Measurements from ENCODE around the gene TSPAN9. TPM values are rescaled to one million over a fixed set of nuclear protein-coding genes. Genes with fewer than 3 reads are reported as not detected.

TSPAN9 gene
- total RNA-seq, 1 experiment from 2014 or later, result 13.4 TPM

DNA sequence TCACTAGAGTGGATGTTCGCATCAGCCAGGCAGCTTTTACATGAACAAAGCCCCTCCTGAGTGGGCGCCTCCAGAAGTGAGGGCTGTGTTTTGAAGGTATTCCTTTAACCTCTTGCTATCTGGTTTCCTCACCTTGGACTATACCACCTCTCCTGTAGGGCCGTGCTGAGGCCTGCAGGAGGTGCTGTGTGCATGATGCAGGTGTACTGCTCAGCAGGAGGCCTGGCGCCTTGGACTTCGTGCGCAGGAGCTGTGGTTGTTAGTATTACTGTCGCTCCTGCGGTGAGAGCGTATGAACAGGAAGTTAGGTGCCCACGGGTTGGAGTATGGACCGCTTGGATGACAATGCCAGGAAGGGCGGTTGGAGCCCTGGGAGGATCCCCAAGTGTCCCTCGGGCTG is 130.7 kb downstream of the TSPAN9 start:
- POLR2A ChIA-PET, result no interaction called here
- CTCF ChIA-PET, result interaction anchor here (0.5 to 2.9 kb wide), 10 partner anchors 10 to 437 kb away, joined by 3 to 18 read pairs (median 3); no protein-coding TSS in a partner anchor
- no peak overlapping the region for H3K27ac Mint-ChIP-seq (ENCODE audit: low read depth, unreplicated experiment)
- no peaks in the 10 kb centered on the region for H3K27me3 Mint-ChIP-seq (ENCODE audit: insufficient read depth, unreplicated experiment)
- DNase-seq (ENCODE audit: unreplicated experiment), result peak; percentile 31
- peaks cover 6% of the 10 kb centered on the region for H3K36me3 Mint-ChIP-seq (ENCODE audit: insufficient read depth, unreplicated experiment)
- TF ChIP-seq, protein P1, sequence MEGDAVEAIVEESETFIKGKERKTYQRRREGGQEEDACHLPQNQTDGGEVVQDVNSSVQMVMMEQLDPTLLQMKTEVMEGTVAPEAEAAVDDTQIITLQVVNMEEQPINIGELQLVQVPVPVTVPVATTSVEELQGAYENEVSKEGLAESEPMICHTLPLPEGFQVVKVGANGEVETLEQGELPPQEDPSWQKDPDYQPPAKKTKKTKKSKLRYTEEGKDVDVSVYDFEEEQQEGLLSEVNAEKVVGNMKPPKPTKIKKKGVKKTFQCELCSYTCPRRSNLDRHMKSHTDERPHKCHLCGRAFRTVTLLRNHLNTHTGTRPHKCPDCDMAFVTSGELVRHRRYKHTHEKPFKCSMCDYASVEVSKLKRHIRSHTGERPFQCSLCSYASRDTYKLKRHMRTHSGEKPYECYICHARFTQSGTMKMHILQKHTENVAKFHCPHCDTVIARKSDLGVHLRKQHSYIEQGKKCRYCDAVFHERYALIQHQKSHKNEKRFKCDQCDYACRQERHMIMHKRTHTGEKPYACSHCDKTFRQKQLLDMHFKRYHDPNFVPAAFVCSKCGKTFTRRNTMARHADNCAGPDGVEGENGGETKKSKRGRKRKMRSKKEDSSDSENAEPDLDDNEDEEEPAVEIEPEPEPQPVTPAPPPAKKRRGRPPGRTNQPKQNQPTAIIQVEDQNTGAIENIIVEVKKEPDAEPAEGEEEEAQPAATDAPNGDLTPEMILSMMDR (IDR thresholded peaks at IDR 0.05; ENCODE audit: unreplicated experiment), result peak; percentile 22
- intact Hi-C loops (cut with micrococcal nuclease), result no loop called here
- H3K9me3 Mint-ChIP-seq (ENCODE audit: unreplicated experiment), result no peaks in the 10 kb centered on the region
- no TSS peak for BruUV-seq (replicated peaks)
- no peak overlapping the region for H3K4me3 Mint-ChIP-seq (ENCODE audit: unreplicated experiment)
- peaks cover 9% of the 10 kb centered on the region for H3K4me1 Mint-ChIP-seq (ENCODE audit: insufficient read depth, unreplicated experiment)

DNA sequence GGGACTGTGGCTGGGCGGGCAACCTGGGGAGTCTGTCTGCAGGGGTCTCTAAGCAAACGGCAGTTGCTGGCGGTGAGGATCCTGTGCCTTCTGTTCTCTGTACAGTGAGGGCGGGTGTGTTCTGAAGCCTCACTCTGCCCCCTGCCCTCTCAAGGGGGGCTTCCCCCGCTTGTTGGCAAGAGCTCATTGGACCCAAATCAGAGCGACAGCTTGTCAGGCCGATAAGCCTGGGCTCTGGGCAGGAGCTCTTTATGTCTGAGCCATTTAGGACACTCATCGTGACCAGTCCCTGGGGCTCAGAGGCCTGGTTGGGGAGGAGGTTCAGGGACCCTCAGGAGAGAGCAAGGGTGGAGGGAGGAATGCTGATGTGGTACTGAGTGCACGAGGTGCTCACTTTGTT is 136.0 kb downstream of the TSPAN9 start:
- Mint-ChIP-seq H3K9me3 (ENCODE audit: unreplicated experiment) (no peaks in the 10 kb centered on the region), H3K4me3 (ENCODE audit: unreplicated experiment) (no peak overlapping the region), H3K4me1 (ENCODE audit: insufficient read depth, unreplicated experiment) (peaks cover 14% of the 10 kb centered on the region), H3K27me3 (ENCODE audit: insufficient read depth, unreplicated experiment) (no peaks in the 10 kb centered on the region), H3K36me3 (ENCODE audit: insufficient read depth, unreplicated experiment) (peaks cover 6% of the 10 kb centered on the region), H3K27ac (ENCODE audit: low read depth, unreplicated experiment) (no peak overlapping the region)
- intact Hi-C loops (cut with micrococcal nuclease), result no loop called here
- POLR2A ChIA-PET, result interaction anchor here (0.9 kb wide), 1 partner anchor 90 kb away, joined by 4 read pairs; no protein-coding TSS in a partner anchor
- no peak for DNase-seq (ENCODE audit: unreplicated experiment)
- BruUV-seq (replicated peaks), result no TSS peak
- CTCF ChIA-PET, result interaction anchor here (0.5 to 2.0 kb wide), 2 partner anchors 9 to 10 kb away, joined by 3 to 14 read pairs; no protein-coding TSS in a partner anchor
- TF ChIP-seq, protein P1 (IDR thresholded peaks at IDR 0.05; ENCODE audit: unreplicated experiment), result no peak

DNA sequence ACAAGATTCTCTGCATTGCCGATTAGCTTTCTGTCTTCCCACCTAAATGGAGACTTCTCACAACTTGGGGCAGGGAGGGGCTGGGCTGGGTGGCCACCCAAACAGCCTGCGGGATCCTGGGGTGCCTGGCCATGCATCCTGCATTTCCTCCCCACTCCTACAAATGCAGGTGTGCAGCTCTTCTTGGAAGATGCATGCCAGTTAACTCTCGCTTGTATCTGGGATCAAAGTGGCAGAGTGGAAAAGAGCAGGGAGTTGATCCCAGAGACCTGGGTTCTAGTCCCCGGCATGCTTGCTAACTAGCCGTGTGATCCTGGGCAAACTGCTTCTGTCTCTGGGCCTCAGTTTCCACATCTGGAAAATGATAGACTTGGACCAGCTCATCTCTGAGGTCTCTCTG is 136.6 kb downstream of the TSPAN9 start:
- peaks cover 4% of the 10 kb centered on the region for H3K36me3 Mint-ChIP-seq (ENCODE audit: insufficient read depth, unreplicated experiment)
- H3K27ac Mint-ChIP-seq (ENCODE audit: low read depth, unreplicated experiment), result no peak overlapping the region
- no peak overlapping the region for H3K4me3 Mint-ChIP-seq (ENCODE audit: unreplicated experiment)
- H3K27me3 Mint-ChIP-seq (ENCODE audit: insufficient read depth, unreplicated experiment), result no peaks in the 10 kb centered on the region
- CTCF ChIA-PET, result interaction anchor here (0.5 to 2.0 kb wide), 2 partner anchors 8 to 11 kb away, joined by 3 to 14 read pairs; no protein-coding TSS in a partner anchor
- TF ChIP-seq, protein P1 (IDR thresholded peaks at IDR 0.05; ENCODE audit: unreplicated experiment), result no peak
- H3K4me1 Mint-ChIP-seq (ENCODE audit: insufficient read depth, unreplicated experiment), result peaks cover 20% of the 10 kb centered on the region
- DNase-seq (ENCODE audit: unreplicated experiment), result no peak
- no TSS peak for BruUV-seq (replicated peaks)
- no peaks in the 10 kb centered on the region for H3K9me3 Mint-ChIP-seq (ENCODE audit: unreplicated experiment)
- intact Hi-C loops (cut with micrococcal nuclease), result no loop called here
- POLR2A ChIA-PET, result interaction anchor here (0.9 kb wide), 1 partner anchor 91 kb away, joined by 4 read pairs; no protein-coding TSS in a partner anchor

DNA sequence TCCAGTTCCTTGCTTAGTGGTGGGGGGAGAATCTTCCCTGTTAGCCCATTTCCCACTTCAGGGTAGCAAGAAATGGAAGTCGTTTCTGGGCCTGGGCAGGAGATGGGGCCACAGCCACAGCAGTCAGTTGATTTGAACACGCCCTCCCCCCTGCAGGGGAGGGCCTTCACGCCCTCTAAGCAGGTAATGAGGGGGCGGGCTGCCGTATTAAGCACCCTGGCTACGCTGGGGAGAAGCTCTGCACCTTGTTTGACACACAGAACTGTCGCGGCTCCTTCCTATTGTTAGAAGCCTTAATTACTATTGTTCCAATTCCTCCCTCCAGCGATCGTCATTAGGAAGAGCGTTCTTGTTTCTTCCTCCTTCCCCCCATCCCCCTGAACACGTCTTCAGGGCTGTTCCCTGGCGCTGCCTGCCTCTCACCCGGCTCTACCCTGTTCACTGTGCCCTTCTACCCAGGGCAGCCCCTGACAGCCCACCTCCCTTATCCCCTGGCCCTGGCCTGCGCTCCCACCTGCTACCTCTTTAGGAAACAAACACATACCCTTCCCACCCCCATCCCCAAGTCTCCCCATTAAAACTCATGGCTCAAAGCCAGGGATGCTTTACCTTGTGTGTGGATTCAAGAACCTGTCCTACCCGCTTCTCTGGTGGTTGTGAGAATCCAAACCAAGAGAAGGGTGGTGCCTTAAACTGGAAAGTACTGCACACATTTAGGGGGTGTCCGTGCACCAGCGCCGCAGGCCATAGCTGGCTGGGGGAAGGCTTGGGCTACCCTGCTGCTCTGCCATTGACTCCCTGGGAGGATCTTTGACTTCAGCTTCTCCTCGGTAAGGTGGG is 137.6 kb downstream of the TSPAN9 start:
- ChIA-PET POLR2A (no interaction called here), CTCF (interaction anchor here (0.6 to 2.0 kb wide), 4 partner anchors 12 to 79 kb away, joined by 3 to 14 read pairs (median 4); no protein-coding TSS in a partner anchor)
- Mint-ChIP-seq H3K36me3 (ENCODE audit: insufficient read depth, unreplicated experiment) (no peaks in the 10 kb centered on the region), H3K4me1 (ENCODE audit: insufficient read depth, unreplicated experiment) (peaks cover 28% of the 10 kb centered on the region), H3K4me3 (ENCODE audit: unreplicated experiment) (no peak overlapping the region), H3K9me3 (ENCODE audit: unreplicated experiment) (no peaks in the 10 kb centered on the region), H3K27ac (ENCODE audit: low read depth, unreplicated experiment) (no peak overlapping the region), H3K27me3 (ENCODE audit: insufficient read depth, unreplicated experiment) (no peaks in the 10 kb centered on the region)
- no TSS peak for BruUV-seq (replicated peaks)
- intact Hi-C loops (cut with micrococcal nuclease), result no loop called here
- DNase-seq (ENCODE audit: unreplicated experiment), result no peak
- TF ChIP-seq, protein P1 (IDR thresholded peaks at IDR 0.05; ENCODE audit: unreplicated experiment), result no peak

Measured in MCF 10A (cell line).